CD4-positive, alpha-beta T cell treated with Interferon gamma for 1 hour (primary cell): ENCODE measurements around the gene CSTB.
A peak's percentile ranks its signal among the peaks of the same experiment; 100 is the strongest.

Source experiments
- DNase-seq: peaks from one replicate; pipeline ENCODE4 v3.0.0-alpha.2; 2020

CSTB gene

GRCh38 chr21:43745772-43746517 is 30.2 kb downstream of the CSTB start:
- no peak for DNase-seq

- DNase-seq = no peak
Measured at GRCh38 chr21:43744725-43745124, 31.4 kb downstream of the CSTB start.

GRCh38 chr21:43743947-43744346 is 32.2 kb downstream of the CSTB start:
- no peak for DNase-seq

GRCh38 chr21:43741423-43742096 is 34.5 kb downstream of the CSTB start:
- DNase-seq = no peak

GRCh38 chr21:43740497-43741156 is 35.5 kb downstream of the CSTB start:
- no peak for DNase-seq

GRCh38 chr21:43739621-43740435 is 36.3 kb downstream of the CSTB start:
- no peak for DNase-seq

- no peak for DNase-seq
Measured at GRCh38 chr21:43737158-43737950, 38.8 kb downstream of the CSTB start.

- no peak for DNase-seq
Measured at GRCh38 chr21:43736224-43736883, 39.8 kb downstream of the CSTB start.

GRCh38 chr21:43735236-43736091 is 40.6 kb downstream of the CSTB start:
- DNase-seq = no peak

GRCh38 chr21:43734928-43735229 is 41.2 kb downstream of the CSTB start:
- DNase-seq = no peak

GRCh38 chr21:43734131-43734927 is 41.8 kb downstream of the CSTB start:
- no peak for DNase-seq

- no peak for DNase-seq
Measured at GRCh38 chr21:43733529-43734071, 42.5 kb downstream of the CSTB start.

- DNase-seq = no peak
Measured at GRCh38 chr21:43733060-43733459, 43.0 kb downstream of the CSTB start.

GRCh38 chr21:43731891-43732711 is 44.0 kb downstream of the CSTB start:
- no peak for DNase-seq

- DNase-seq = no peak
Measured at GRCh38 chr21:43731476-43731875, 44.6 kb downstream of the CSTB start.

- DNase-seq = peak; percentile 85
Measured at GRCh38 chr21:43728467-43729390, 47.4 kb downstream of the CSTB start.

GRCh38 chr21:43728154-43728466 is 48.0 kb downstream of the CSTB start:
- DNase-seq = no peak
